ENCODE measurements around the gene OR2T8.
A peak's percentile ranks its signal among the peaks of the same experiment; 100 is the strongest.

Gene OR2T8, protein sequence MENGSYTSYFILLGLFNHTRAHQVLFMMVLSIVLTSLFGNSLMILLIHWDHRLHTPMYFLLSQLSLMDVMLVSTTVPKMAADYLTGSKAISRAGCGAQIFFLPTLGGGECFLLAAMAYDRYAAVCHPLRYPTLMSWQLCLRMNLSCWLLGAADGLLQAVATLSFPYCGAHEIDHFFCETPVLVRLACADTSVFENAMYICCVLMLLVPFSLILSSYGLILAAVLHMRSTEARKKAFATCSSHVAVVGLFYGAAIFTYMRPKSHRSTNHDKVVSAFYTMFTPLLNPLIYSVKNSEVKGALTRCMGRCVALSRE

DNA sequence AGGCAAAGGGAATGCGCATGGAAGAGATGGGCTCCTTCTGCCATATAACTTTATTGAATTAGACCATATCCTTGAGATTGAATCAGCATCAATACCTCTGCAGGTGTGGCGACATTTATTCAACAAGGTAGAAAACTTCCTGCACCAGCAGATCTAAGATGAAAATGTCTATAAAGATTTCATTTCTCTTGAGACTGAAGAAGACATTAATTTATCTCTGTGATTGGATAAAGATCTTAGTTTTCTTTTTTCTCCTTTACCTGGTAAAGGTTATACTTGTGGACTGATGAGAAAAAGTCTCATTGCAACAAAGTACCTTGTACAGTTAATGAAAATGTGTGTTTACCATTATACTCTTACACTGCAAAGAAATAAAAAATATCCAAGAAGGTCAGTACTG lies at the start of gene OR2T8:
Gene OR2T8 (plus strand): TSS at position 301 of the 400 bp plus-strand sequence. CDS start 766 bp downstream, outside the sequence.
- no peak for DNase-seq (ENCODE audit: low spot score)

DNA sequence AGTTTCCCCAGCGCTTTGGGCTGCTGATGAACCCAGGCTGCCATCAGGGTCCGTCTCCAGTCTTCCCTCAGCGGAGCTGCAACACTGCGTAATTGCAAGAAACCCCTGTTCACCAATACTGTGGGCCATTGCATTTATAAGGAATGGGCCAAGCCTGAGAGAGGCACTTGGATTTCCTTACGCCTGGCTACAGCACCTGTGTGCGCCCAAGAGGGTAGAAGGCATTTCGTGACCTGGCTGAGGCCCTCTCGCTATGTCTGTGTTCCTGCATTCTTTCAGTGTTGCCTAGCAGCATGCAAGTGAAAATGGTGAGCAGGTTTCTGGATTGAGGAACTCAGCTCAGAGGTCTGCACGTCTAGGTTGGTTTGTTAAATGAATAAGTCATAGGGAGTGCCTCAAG lies 36.7 kb upstream of the OR2T8 start:
- no peak for DNase-seq (ENCODE audit: low spot score)

DNA sequence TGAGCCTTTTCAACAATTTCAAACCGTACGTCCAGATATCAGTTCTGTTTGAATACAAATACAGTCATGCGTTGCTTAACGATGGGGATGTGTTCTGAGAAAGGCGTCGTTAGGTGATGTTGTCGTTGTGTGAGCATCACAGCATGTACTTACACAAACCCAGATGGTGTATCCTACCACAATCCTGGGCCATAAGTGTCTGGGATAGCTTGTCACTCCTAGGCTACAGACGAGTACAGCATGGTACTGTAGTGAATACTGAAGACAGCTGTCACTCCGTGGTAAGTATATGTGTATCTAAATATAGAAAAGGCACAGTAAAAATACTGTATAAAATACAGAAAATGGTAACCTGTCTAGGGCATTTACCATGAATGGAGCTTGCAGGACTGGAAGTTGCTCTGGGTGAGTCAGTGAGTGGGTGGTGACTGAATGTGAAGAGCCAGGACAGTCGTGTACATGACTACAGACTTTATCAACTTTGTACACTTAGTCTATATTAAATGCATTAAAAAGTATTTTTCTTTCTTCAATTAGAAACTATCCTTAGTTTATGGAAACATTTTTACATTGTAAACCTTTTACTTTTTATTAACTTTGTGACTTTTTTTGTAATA lies 35.1 kb upstream of the OR2T8 start:
- DNase-seq (ENCODE audit: low spot score): no peak

DNA sequence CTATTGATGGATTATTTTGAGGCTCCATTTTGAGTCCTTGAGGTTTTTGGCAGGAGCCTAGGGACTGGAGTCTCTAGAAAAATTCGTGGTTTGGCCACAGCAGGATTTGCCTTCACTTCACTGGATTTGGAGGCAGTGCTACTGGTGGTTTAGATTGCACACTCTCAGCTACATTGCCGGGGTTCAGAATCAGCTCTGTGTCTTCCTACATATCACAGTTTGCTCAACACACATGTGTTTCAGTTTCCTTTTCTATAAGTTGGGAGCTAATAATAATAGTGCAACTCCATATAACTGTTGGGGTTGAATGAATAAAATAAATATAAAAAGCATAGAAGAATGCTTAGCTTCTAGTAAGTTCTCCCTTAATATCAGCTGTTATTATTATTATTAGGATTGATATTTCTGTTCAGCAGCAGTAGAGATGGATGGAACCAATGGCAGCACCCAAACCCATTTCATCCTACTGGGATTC lies 24.9 kb upstream of the OR2T8 start, which contains the start of gene OR2W3:
Gene OR2W3 (plus strand): TSS at position 425 of the 475 bp plus-strand sequence. CDS start 0 bp downstream, at position 425.
- DNase-seq (ENCODE audit: low spot score): no peak

DNA sequence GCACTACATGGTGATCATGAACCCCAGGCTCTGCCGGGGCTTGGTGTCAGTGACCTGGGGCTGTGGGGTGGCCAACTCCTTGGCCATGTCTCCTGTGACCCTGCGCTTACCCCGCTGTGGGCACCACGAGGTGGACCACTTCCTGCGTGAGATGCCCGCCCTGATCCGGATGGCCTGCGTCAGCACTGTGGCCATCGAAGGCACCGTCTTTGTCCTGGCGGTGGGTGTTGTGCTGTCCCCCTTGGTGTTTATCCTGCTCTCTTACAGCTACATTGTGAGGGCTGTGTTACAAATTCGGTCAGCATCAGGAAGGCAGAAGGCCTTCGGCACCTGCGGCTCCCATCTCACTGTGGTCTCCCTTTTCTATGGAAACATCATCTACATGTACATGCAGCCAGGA lies 24.1 kb upstream of the OR2T8 start:
- DNase-seq (ENCODE audit: low spot score): no peak

DNA sequence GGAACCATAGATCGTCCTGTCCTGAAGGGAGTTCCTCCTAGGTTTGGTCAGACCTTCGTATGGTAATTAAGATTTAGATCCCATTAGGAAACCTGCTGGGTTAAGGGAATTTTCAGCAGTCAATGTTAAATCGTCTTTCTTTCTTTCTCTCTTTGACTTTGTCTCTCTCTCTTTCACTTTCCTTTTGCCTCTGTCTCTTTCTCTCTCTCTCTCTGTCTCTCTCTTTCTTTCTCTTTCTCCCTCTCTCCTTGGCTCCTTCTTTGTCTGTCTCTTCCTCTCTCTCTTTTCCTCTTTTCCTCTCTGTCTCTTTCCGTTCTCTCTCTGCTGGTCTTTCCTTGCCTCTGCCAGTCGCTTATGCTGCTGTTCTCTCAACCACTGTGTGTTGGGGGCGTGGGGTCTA lies 15.9 kb upstream of the OR2T8 start:
- no peak for DNase-seq (ENCODE audit: low spot score)

DNA sequence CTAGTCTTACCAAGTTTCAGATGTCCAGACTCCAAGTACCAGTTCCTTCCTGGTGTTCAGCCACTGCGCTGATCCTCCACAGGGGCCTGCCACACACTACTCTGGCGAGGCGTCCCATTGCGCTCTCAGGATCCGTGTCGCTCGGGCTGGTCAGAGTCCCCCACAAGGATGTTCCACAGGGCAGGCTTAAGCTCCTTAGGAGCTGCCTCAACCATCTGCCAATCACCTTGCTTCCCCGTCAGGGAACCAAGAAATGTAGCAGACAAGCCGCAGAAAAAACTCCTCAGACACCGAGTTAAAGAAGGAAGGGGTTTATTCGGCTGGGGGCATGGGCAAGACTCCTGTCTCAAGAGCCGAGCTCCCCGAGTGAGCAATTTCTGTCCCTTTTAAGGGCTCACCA lies 14.9 kb upstream of the OR2T8 start:
- no peak for DNase-seq (ENCODE audit: low spot score)

DNA sequence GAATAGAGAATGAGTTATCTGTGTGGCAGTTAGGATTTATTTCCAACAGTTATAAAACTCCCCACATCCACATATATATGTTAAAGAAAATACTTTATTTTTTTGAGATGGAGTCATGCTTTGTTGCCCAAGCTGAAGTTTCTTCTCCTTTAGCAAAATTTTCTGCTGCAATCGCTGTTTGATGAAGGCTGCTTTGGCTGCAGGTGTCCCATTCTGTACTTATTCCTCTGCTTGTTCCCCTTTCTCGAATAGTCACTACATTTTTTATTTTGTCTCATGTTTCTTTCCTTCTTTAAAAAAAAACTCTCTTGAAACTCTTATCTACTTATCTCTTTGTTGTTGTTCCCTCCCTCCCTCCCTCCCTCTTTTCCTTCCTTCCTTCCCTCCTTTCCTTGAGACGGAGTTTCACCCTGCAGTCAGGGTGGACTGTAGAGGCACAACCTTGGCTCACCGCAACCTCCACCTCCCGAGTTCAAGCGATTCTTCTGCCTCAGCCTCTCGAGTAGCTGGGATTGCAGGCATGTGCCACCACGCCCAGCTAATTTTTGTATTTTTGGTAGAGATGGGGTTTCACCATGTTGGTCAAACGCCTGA lies 14.0 kb upstream of the OR2T8 start:
- no peak for DNase-seq (ENCODE audit: low spot score)

DNA sequence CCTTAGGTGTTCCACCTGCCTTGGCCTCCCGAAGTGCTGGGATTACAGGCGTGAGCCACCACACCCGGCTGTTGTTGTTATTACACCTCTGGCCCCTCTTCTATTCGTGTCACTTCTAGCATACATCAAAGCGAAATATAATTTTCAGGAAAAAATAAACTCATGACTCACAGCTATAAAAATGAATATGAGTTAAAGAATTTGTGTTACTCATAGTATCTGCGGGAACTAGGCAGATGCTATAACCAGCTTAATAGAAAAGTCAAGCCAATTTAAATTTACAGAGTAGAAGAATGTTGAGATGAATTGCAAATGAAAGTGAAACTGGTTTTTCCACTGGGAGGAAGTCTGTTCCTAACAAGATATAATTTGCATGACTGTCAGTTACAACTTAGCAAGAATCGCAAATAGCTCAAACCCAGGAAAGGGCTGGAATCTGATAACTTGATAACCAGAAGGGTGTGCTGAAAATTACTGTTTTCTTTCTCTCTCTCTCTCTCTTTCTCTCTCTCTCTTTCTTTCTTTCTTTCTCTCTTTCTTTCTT lies 13.5 kb upstream of the OR2T8 start:
- DNase-seq (ENCODE audit: low spot score): peak; percentile 9

DNA sequence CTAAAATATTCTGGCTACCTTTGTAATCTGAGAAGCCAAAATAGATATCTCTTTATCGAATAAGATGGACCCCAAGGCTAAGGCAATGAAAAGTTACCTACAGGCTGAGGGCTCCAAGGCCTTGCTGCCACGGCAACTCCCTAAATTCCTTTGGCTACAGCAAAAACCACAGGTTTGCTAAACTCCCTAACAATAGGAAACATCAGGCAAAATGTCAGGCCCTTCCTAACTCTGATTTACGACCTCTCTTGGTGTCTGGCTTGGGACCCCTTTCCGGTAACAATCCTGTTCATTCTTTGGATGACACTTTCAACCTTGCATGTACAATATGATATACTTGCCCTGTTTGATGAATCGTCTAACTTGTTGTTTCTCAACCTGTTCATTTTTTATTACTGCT lies 11.3 kb upstream of the OR2T8 start:
- DNase-seq (ENCODE audit: low spot score): no peak

DNA sequence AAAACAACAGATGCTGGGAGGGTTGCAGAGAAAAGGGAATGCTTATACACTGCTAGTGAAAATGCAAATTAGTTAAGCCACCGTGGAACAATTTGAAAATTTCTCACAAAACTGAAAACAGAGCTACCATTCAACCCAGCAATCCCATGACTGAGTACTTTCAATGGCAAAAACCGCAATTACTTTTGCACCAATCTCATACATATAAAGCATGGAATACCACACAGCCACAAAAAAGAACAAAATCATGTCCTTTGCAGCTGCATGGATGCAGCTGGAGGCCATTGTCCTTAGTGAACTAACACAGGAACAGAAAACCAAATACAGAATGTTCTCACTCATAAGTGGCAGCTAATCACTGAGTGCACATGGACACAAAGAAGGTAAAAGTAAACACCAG lies 6.3 kb upstream of the OR2T8 start:
- no peak for DNase-seq (ENCODE audit: low spot score)

DNA sequence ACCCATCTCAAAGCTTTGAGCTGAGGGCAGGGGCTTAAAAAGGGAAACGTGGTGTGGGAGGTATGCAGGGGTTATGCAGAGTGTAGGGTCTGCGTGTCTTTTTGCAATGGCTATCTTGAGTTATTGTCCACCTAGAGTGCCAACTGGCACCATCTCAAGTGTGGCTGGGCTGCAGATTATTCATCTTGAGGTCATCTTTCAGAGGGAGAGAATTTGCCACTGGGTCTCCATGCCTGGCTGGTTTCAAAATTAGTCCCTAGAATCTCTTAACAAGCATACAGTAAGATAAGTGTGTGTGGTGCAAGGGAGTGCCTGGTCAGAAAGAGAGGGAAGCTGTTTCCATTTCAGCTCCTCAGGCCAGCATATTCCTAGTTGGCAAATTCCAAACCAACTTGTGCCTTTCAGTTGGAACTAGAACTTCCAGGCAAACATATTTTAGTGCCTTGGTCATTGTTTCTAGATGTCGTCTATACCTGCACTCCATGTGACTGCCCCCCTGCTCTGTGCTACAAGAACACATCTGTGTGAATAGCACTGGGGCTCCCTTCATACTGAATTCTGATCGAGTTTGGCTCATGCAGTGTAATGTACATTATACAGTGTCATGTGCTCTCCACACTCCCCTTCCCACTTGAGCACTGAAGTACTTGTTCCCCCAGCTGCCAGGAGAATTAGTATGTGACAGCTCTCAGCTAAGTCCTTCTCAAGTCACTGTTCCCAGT lies 5.0 kb upstream of the OR2T8 start:
- DNase-seq (ENCODE audit: low spot score): no peak

DNA sequence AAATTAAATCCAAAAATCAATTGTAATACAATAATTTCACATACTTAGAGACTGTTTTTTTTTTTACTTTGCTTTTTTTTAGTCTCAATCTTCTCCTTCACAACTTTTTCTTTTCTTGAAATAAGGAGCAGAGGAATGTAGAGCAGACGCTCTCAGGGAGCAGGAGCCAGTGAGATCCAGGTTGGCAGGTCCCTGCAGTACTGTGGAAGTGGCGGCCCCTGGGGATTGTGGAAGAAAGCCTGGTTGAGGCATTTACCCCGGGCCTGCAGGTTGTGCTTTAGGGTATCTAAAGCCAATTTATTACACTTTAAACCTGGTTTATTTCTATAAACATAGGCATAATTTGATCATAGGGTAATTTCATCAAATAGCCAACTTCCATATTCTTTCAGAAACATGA lies 3.9 kb downstream of the OR2T8 start:
- no peak for DNase-seq (ENCODE audit: low spot score)

DNA sequence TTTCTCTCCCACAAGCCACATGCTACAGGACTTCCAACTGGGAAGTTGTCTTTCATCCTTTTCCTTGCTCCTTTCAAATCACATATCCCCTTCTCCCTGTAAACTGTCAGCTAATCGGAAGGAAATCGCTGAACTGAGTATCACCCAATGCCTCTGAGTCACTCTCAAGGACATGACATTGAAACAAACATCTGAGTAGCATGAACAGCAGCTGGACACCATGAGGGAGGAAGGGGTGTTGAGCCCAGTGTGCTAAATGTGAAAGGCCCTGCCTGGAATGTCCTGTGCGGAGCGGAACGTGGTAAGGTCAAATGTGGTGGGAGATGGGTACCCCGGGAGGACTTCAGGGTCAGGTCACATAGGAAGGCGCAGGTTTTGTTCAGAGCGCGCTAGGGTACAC lies 4.8 kb downstream of the OR2T8 start, which contains the start of gene OR2AJ1:
Gene OR2AJ1 (plus strand): TSS at position 22 of the 400 bp plus-strand sequence. CDS start 8,880 bp downstream, outside the sequence.
- DNase-seq (ENCODE audit: low spot score): no peak

DNA sequence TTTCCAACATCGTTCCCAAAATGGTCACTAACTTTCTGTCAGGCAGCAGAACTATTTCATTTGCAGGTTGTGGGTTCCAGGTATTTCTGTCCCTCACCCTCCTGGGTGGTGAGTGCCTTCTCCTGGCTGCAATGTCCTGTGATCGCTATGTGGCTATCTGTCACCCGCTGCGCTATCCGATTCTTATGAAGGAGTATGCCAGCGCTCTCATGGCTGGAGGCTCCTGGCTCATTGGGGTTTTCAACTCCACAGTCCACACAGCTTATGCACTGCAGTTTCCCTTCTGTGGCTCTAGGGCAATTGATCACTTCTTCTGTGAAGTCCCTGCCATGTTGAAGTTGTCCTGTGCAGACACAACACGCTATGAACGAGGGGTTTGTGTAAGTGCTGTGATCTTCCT lies 13.9 kb downstream of the OR2T8 start:
- no peak for DNase-seq (ENCODE audit: low spot score)

DNA sequence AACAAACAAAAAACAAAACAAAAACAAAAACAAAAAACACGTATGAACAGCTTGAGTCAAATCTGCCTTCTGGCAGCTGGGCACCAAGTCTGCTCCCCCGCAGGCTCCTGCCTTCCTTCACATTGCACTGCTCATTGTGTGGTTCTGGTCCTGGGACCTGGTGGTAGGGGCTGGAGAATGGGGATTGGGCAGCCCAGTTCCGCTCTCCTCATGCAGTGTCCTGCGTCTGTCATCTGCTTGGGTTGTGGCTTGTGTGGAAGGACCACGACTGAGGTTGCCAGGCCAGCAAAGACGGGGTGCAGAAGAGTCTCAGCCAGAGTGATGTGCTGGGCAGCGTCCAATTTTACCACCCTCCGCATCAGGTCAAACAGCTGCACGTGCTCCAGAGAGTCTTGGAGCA lies 15.7 kb downstream of the OR2T8 start:
- DNase-seq (ENCODE audit: low spot score): no peak

DNA sequence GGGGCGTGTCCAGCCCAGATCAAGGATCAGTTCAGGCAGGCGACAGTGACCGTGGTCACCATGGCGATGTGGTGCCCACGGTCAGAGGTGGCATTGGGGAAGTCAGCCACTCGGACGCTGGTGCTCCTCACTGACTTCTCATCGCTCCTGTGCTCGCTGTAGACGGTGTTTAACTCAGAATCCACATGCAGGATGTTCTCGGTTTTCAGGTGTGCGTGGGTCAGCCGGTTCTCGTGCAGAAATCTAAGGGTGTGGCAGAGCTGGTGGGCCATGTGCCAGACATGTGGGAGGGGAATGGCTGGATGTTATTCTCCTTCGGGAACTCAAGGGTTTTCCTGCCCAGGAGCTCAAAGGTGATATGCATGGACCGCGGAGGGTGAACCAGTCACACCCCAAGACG lies 16.4 kb downstream of the OR2T8 start:
- no peak for DNase-seq (ENCODE audit: low spot score)

DNA sequence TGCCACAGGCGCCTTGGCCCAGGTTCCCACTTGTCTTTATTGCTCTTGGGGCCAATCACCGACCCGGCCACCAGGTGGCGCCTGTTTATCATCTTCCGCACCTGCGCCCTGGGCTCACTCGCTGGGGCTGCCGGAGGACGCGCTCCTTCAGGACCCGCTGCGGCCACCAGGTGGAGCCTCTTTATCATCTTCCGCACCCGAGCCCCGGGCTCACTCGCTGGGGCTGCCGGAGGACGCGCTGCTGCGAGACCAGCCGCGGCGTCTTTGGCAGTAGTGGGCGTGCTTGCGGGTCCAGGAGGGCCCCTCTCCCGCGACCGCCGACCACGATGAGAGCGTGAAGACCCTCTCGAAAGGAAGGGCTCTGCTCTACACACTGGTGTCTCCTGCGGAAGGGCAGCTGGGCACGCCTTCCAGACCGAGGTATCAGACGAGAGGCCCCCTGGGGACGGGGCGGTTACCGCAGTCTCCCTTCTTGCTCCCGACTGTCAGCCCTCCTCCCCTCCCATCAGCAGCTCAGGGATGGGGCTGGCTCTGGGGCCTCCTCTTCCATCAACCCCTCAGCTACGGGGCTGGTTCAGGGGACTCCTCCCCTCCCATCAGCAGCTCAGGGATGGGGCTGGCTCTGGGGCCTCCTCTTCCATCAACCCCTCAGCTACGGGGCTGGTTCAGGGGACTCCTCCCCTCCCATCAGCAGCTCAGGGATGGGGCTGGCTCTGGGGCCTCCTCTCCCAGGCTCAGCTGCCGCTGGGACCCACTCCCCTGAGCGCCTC lies 17.1 kb downstream of the OR2T8 start:
- DNase-seq (ENCODE audit: low spot score): peak; percentile 30

DNA sequence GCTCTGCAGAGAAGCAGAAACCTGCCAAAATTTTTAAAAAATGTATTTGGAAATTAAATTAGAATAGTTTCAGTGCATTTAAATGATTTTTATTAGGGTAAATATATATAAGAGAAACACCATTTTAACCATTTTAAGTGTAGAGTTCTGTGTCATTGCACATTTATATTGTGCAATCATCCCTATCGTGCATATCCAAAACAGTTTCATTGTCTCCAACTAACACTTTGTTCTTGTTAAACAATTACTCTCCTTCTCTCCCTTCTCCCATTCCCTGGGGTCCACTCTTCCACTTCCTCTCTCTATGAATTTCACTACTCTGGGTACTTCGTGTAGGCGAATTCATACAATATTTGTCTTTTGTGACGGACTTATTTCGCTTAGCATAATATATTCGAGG lies 22.6 kb downstream of the OR2T8 start:
- DNase-seq (ENCODE audit: low spot score): no peak

DNA sequence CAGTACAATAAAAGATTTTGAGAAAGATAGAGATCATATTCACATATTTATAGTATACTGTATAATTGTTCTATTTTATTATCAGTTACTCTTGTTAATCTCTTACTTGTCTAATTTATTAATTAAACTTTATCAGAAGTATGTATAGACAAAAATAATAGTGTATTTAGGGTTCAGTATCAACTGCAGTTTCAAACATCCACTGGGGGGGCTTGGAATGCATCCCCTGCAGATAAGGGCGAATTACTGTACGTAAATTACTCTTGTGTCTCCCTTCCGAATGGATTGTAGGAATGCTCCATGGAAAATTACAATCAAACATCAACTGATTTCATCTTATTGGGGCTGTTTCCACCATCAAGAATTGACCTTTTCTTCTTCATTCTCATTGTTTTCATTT lies 28.5 kb downstream of the OR2T8 start, which contains the start of gene OR2L8:
Gene OR2L8 (plus strand): TSS at position 301 of the 400 bp plus-strand sequence. CDS start 0 bp downstream, at position 301.
- no peak for DNase-seq (ENCODE audit: low spot score)

DNA sequence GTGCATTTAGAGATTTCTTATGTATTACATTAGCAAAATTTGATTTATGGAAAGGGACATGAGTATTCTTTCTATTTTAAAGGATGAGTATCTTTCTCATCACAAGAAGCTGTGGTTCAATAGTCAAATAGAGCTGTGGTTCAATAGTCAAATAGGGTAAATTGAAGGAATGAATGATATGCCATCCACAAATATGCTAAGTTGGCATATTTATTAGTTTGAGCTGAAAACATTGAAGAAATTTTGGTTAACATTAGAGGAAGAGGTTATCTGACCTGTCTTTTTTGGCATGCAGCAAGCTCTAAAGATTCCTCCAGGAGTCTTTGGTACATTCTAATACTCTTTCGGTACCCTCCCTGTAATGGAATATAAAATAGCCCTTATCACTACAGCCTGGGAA lies 33.4 kb downstream of the OR2T8 start:
- DNase-seq (ENCODE audit: low spot score): no peak

Measured in kidney tubule cell (primary cell).